ENCODE measurements around the gene MAP2K5. TPM values are rescaled to one million over a fixed set of nuclear protein-coding genes. Genes with fewer than 3 reads are reported as not detected.

The MAP2K5 gene
- total RNA-seq, 1 donor from 2014 or later, result 11.6 TPM

- Mint-ChIP-seq H3K4me3 (ENCODE audit: unreplicated experiment) (no peak overlapping the region), H3K27ac (ENCODE audit: unreplicated experiment) (peak overlapping the region; percentile 89), H3K9me3 (ENCODE audit: unreplicated experiment) (peaks cover 26% of the 10 kb centered on the region), H3K4me1 (ENCODE audit: low read depth, unreplicated experiment) (peaks cover 2% of the 10 kb centered on the region), H3K27me3 (ENCODE audit: low read depth, unreplicated experiment) (peaks cover 64% of the 10 kb centered on the region), H3K36me3 (ENCODE audit: low read depth, unreplicated experiment) (peaks cover 1% of the 10 kb centered on the region)
- peak; percentile 97 for TF ChIP-seq EZH2 (IDR thresholded peaks at IDR 0.05; ENCODE audit: insufficient read depth, low read length)
- no peak for TF ChIP-seq CTCF (IDR thresholded peaks at IDR 0.05; ENCODE audit: insufficient read depth, low read depth, low read length)
- peaks cover 7% of the 10 kb centered on the region for H3K4me1 ChIP-seq (ENCODE audit: insufficient read depth, low read length)
- no peak overlapping the region for H3K9ac ChIP-seq (ENCODE audit: low read length)
- H3K4me2 ChIP-seq (ENCODE audit: low read length), result peak overlapping the region; percentile 60
- H3K4me3 ChIP-seq (ENCODE audit: insufficient read depth, low read depth, low read length), result no peak overlapping the region
- peaks cover 23% of the 10 kb centered on the region for H4K20me1 ChIP-seq (ENCODE audit: insufficient read depth, low read length)
- H3K27ac ChIP-seq (ENCODE audit: low read depth, low read length), result no peak overlapping the region
- peaks cover 9% of the 10 kb centered on the region for H3K9me3 ChIP-seq (ENCODE audit: insufficient read depth, low read depth, low read length)
- no peaks in the 10 kb centered on the region for H3K79me2 ChIP-seq (ENCODE audit: insufficient read depth, low read length)
- FAIRE-seq, result no peak
- H3K36me3 ChIP-seq (ENCODE audit: insufficient read depth, low read length), result no peaks in the 10 kb centered on the region
- H3K27me3 ChIP-seq (ENCODE audit: insufficient read depth, low read length), result peaks cover 77% of the 10 kb centered on the region
- no peak for DNase-seq (ENCODE audit: low read depth)
- no peak overlapping the region for H2AFZ ChIP-seq (ENCODE audit: low read depth, low read length)
Observed at GRCh38 chr15:67825881-67826716, 283.6 kb downstream of the MAP2K5 start.

GRCh38 chr15:67826717-67827561, 284.4 kb downstream of the MAP2K5 start:
- FAIRE-seq, result no peak
- H3K27me3 ChIP-seq (ENCODE audit: insufficient read depth, low read length), result peaks cover 77% of the 10 kb centered on the region
- peaks cover 9% of the 10 kb centered on the region for H3K9me3 ChIP-seq (ENCODE audit: insufficient read depth, low read depth, low read length)
- Mint-ChIP-seq H3K27ac (ENCODE audit: unreplicated experiment) (no peak overlapping the region), H3K36me3 (ENCODE audit: low read depth, unreplicated experiment) (no peaks in the 10 kb centered on the region), H3K4me3 (ENCODE audit: unreplicated experiment) (no peak overlapping the region), H3K9me3 (ENCODE audit: unreplicated experiment) (peaks cover 24% of the 10 kb centered on the region), H3K4me1 (ENCODE audit: low read depth, unreplicated experiment) (peaks cover 2% of the 10 kb centered on the region), H3K27me3 (ENCODE audit: low read depth, unreplicated experiment) (peaks cover 62% of the 10 kb centered on the region)
- no peak overlapping the region for H3K4me2 ChIP-seq (ENCODE audit: low read length)
- no peaks in the 10 kb centered on the region for H3K79me2 ChIP-seq (ENCODE audit: insufficient read depth, low read length)
- no peaks in the 10 kb centered on the region for H3K36me3 ChIP-seq (ENCODE audit: insufficient read depth, low read length)
- H3K4me3 ChIP-seq (ENCODE audit: insufficient read depth, low read depth, low read length), result no peak overlapping the region
- TF ChIP-seq CTCF (IDR thresholded peaks at IDR 0.05; ENCODE audit: insufficient read depth, low read depth, low read length) (no peak), EZH2 (IDR thresholded peaks at IDR 0.05; ENCODE audit: insufficient read depth, low read length) (peak; percentile 45)
- H2AFZ ChIP-seq (ENCODE audit: low read depth, low read length), result no peak overlapping the region
- H4K20me1 ChIP-seq (ENCODE audit: insufficient read depth, low read length), result peaks cover 19% of the 10 kb centered on the region
- DNase-seq (ENCODE audit: low read depth), result no peak
- H3K9ac ChIP-seq (ENCODE audit: low read length), result no peak overlapping the region
- H3K4me1 ChIP-seq (ENCODE audit: insufficient read depth, low read length), result peaks cover 7% of the 10 kb centered on the region
- no peak overlapping the region for H3K27ac ChIP-seq (ENCODE audit: low read depth, low read length)

Measured in astrocyte (in vitro differentiated cells and primary cell).